DOHH2 (cell line): ENCODE results near the gene DCAF8L2.
"Not testable (repeated sequence)": the region's sequence is repeated elsewhere in the genome, so short reads cannot be mapped to it uniquely, and the experiment has no call there.

Experiments used
- CTCF ChIP-seq: fragments of 200-600 bp; sonication (generic); IDR thresholded peaks from one replicate; pipeline ENCODE4 v1.5.1; 2014; ENCODE audit warnings: antibody characterized with exemption, mild to moderate bottlenecking, low read depth, low read length; ENCODE audit not compliant: poor library complexity, severe bottlenecking
- EZH2phosphoT487 ChIP-seq: fragments of 200-600 bp; sonication (generic); IDR thresholded peaks from 2 replicates; pipeline ENCODE4 v1.6.1; 2017; ENCODE audit warnings: borderline replicate concordance, mild to moderate bottlenecking, antibody characterized with exemption, low read length, moderate library complexity, mixed read lengths

- TF ChIP-seq CTCF = peak; percentile 62
- not testable (repeated sequence) for TF ChIP-seq EZH2phosphoT487
Observed at GRCh38 chrX:27683566-27684208, 93.5 kb downstream of the DCAF8L2 start.
